OCI-LY1 (cell line): ENCODE results near the gene LRTM2.

Experiments used
- H2AFZ ChIP-seq: fragments of 200-600 bp; sonication (generic), shearing (Covaris generic); 2 replicates; pipeline ENCODE4 v1.6.0; 2014; ENCODE audit warnings: antibody characterized with exemption, mild to moderate bottlenecking, low read length
- H3F3A ChIP-seq: fragments of 200-600 bp; sonication (generic), shearing (Covaris generic); 2 replicates; pipeline ENCODE4 v1.6.0; 2014; ENCODE audit warnings: mild to moderate bottlenecking, antibody characterized with exemption, low read length, moderate library complexity; ENCODE audit not compliant: insufficient read depth
- H3K27ac ChIP-seq: fragments of 200-600 bp; sonication (generic); 2 replicates; pipeline ENCODE4 v1.5.1; 2014; ENCODE audit warnings: low read length, mixed run types, mild to moderate bottlenecking, low read depth; ENCODE audit not compliant: poor library complexity, severe bottlenecking
- H3K27me3 ChIP-seq: fragments of 200-600 bp; sonication (generic); 2 replicates; pipeline ENCODE4 v1.6.0; 2014; ENCODE audit warnings: antibody characterized with exemption, mild to moderate bottlenecking, low read length, moderate library complexity; ENCODE audit not compliant: insufficient read depth
- H3K36me3 ChIP-seq: fragments of 200-600 bp; sonication (generic); 2 replicates; pipeline ENCODE4 v1.6.1; 2014; ENCODE audit warnings: mild to moderate bottlenecking, antibody characterized with exemption, low read length, moderate library complexity, mixed read lengths; ENCODE audit not compliant: insufficient read depth
- H3K4me1 ChIP-seq: fragments of 200-600 bp; sonication (generic); 2 replicates; pipeline ENCODE4 v1.5.1; 2014; ENCODE audit warnings: mild to moderate bottlenecking, low read length, moderate library complexity; ENCODE audit not compliant: insufficient read depth, severe bottlenecking
- H3K4me2 ChIP-seq: fragments of 200-600 bp; sonication (generic), shearing (Covaris generic); 2 replicates; pipeline ENCODE4 v1.6.1; 2014; ENCODE audit warnings: low read length
- H3K4me3 ChIP-seq: fragments of 200-600 bp; sonication (generic); 2 replicates; pipeline ENCODE4 v1.5.1; 2014; ENCODE audit warnings: low read length, low read depth, mild to moderate bottlenecking, mixed read lengths; ENCODE audit not compliant: poor library complexity, severe bottlenecking
- H3K79me2 ChIP-seq: fragments of 200-600 bp; shearing (Covaris generic); 2 replicates; pipeline ENCODE4 v1.6.1; 2016; ENCODE audit warnings: mixed run types, low read length, mixed read lengths; ENCODE audit not compliant: insufficient read depth
- H3K9ac ChIP-seq: fragments of 200-600 bp; sonication (generic), shearing (Covaris generic); 2 replicates; pipeline ENCODE4 v1.6.1; 2014; ENCODE audit warnings: mild to moderate bottlenecking, low read length, mixed read lengths
- H3K9me2 ChIP-seq: fragments of 200-600 bp; sonication (generic), shearing (Covaris generic); 2 replicates; pipeline ENCODE4 v1.6.1; 2014; ENCODE audit warnings: low read depth, mild to moderate bottlenecking, low read length, mixed read lengths
- H3K9me3 ChIP-seq: fragments of 200-600 bp; shearing (Covaris generic); 2 replicates; pipeline ENCODE4 v1.6.1; 2014; ENCODE audit warnings: low read length, mixed read lengths
- H4K20me1 ChIP-seq: fragments of 200-600 bp; sonication (generic), shearing (Covaris generic); 2 replicates; pipeline ENCODE4 v1.6.0; 2016; ENCODE audit warnings: mild to moderate bottlenecking, low read length; ENCODE audit not compliant: insufficient read depth
- EZH2 ChIP-seq: fragments of 200-600 bp; sonication (generic), shearing (Covaris generic); IDR thresholded peaks from 2 replicates; pipeline ENCODE4 v1.8.0; 2017; ENCODE audit warnings: borderline replicate concordance, mixed run types, mild to moderate bottlenecking, antibody characterized with exemption, low read length, moderate library complexity, mixed read lengths
- TF ChIP-seq, protein P1 (sequence below): fragments of 200-600 bp; sonication (generic), shearing (Covaris generic); IDR thresholded peaks from 2 replicates; pipeline ENCODE4 v1.5.1; 2017; ENCODE audit warnings: mild to moderate bottlenecking, antibody characterized with exemption, low read length, moderate library complexity, mixed read lengths

LRTM2 gene

DNA sequence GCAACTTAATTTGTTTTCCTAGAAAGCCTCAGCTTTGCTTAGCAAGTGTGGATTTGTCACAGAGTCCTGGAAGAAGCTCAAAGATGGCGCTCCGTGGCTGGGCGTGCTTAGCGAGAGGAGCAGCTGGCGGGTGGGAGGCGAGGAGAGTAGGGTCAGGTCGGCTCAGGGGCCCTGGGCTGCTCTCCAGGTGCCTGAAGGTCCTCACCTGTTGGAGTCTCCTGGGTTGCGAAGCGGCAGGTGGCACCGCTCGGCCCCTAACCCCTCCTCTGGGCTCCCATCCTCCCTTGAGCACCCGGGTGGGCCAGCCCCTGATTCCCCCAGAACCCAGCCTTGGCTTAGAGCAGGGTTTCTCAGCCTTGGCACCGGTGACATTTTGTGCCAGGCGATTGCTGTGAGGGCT, 25.1 kb downstream of the LRTM2 start:
- no peaks in the 10 kb centered on the region for H3K4me1 ChIP-seq
- H3K4me3 ChIP-seq: no peak overlapping the region
- H3K36me3 ChIP-seq: no peaks in the 10 kb centered on the region
- no peaks in the 10 kb centered on the region for H3K9me2 ChIP-seq
- no peak overlapping the region for H3K4me2 ChIP-seq
- H3K79me2 ChIP-seq: no peaks in the 10 kb centered on the region
- H3F3A ChIP-seq: no peaks in the 10 kb centered on the region
- TF ChIP-seq EZH2: no peak
- TF ChIP-seq, protein P1, sequence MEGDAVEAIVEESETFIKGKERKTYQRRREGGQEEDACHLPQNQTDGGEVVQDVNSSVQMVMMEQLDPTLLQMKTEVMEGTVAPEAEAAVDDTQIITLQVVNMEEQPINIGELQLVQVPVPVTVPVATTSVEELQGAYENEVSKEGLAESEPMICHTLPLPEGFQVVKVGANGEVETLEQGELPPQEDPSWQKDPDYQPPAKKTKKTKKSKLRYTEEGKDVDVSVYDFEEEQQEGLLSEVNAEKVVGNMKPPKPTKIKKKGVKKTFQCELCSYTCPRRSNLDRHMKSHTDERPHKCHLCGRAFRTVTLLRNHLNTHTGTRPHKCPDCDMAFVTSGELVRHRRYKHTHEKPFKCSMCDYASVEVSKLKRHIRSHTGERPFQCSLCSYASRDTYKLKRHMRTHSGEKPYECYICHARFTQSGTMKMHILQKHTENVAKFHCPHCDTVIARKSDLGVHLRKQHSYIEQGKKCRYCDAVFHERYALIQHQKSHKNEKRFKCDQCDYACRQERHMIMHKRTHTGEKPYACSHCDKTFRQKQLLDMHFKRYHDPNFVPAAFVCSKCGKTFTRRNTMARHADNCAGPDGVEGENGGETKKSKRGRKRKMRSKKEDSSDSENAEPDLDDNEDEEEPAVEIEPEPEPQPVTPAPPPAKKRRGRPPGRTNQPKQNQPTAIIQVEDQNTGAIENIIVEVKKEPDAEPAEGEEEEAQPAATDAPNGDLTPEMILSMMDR: no peak
- no peak overlapping the region for H3K9ac ChIP-seq
- no peak overlapping the region for H2AFZ ChIP-seq
- no peaks in the 10 kb centered on the region for H3K9me3 ChIP-seq
- H3K27ac ChIP-seq: no peak overlapping the region
- H3K27me3 ChIP-seq: peaks cover 19% of the 10 kb centered on the region; the same call in 1 of the 2 replicates
- H4K20me1 ChIP-seq: no peaks in the 10 kb centered on the region

DNA sequence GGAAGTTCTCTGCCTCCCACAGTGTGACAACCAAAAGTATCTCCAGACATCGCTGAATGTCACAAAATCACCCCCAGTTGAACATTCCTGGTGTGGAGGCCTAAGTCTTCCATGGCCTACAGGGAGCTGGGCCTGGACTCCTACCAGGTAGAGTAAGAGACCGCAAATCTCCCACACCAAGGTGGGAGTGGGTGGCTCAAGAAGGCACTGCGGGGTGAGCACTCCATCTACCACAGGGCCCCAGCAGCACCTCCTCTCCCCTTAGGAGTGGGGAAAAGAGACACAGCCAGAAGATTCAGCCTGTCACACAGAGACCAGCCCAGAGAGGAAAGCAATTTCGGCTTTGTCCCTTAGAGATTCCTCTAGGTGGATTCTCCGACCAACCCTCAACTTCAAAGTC, 25.5 kb downstream of the LRTM2 start:
- TF ChIP-seq, protein P1: no peak
- no peak for TF ChIP-seq EZH2
- no peak overlapping the region for H3K4me3 ChIP-seq
- no peak overlapping the region for H3K27ac ChIP-seq
- no peaks in the 10 kb centered on the region for H3K9me2 ChIP-seq
- H4K20me1 ChIP-seq: no peaks in the 10 kb centered on the region
- no peaks in the 10 kb centered on the region for H3K36me3 ChIP-seq
- H3K4me2 ChIP-seq: no peak overlapping the region
- no peaks in the 10 kb centered on the region for H3K79me2 ChIP-seq
- no peaks in the 10 kb centered on the region for H3K4me1 ChIP-seq
- H3K9ac ChIP-seq: no peak overlapping the region
- H3K27me3 ChIP-seq: peaks cover 19% of the 10 kb centered on the region; the same call in 1 of the 2 replicates
- no peak overlapping the region for H2AFZ ChIP-seq
- no peaks in the 10 kb centered on the region for H3F3A ChIP-seq
- H3K9me3 ChIP-seq: no peaks in the 10 kb centered on the region

DNA sequence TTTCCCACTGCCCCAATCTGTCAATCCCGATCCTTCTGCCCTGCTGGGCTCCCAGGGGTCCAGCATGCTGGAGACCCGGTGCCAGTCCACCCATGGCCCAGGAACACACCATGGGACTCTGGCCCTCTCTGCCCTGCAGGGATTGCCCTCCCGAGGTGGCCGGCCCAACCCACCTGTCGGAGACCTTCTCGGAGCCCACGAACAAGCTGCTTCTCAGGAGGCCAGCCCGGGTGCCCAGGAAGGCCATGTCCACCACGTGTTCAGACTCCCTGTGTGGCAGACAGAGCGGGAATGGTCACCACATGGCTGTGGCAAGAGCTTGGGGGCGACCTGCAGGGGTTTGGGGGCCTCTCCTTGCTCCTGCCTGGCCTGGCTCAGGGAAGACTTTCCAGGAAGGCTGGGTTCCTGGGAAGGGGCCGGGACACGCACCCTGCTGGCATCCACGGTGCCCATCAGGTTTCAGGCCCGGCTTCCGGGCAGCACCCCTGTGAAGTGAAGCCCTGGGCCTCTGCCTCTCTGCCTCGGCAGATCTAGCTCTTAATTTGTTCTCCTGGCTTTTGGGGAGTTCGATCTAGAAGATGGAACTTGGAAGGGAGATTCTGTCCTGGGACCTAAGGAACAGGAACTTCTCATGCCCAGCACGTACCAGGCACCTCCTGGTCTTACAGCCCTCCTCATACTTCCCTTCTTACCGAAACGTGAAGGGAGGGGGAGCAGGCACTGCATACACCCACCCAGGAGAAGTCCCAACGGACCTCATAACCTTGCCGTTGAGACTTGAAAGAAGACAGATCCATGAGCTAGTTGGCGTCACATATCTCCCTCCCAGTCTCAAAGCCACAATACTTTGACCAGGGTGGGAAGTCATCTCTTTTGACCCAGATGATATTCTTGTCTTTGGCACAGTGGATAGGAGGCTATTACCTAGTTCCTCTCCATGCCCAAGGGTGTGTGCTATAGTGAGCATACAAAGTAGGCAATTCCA, 26.3 kb downstream of the LRTM2 start:
- H3K36me3 ChIP-seq: no peaks in the 10 kb centered on the region
- H3K9me3 ChIP-seq: no peaks in the 10 kb centered on the region
- H3K9ac ChIP-seq: no peak overlapping the region
- no peak overlapping the region for H2AFZ ChIP-seq
- no peaks in the 10 kb centered on the region for H3K79me2 ChIP-seq
- H3K27me3 ChIP-seq: peaks cover 17% of the 10 kb centered on the region; the same call in 1 of the 2 replicates
- TF ChIP-seq EZH2: no peak
- TF ChIP-seq, protein P1: no peak
- H3K4me3 ChIP-seq: no peak overlapping the region
- H4K20me1 ChIP-seq: no peaks in the 10 kb centered on the region
- H3K4me1 ChIP-seq: no peaks in the 10 kb centered on the region
- H3F3A ChIP-seq: no peaks in the 10 kb centered on the region
- H3K27ac ChIP-seq: no peak overlapping the region
- no peaks in the 10 kb centered on the region for H3K9me2 ChIP-seq
- no peak overlapping the region for H3K4me2 ChIP-seq
